IPS DF 19.7 (cell line): ENCODE measurements around the gene GJB6.

Experiments used
- DNase-seq: peaks from one replicate; pipeline ENCODE4 v3.0.0-alpha.2; 2013; ENCODE audit warnings: low read depth, low spot score

The GJB6 gene

GRCh38 chr13:20227730-20228129 lies 4.4 kb downstream of the GJB6 start:
- no peak for DNase-seq

GRCh38 chr13:20227288-20227687 lies 4.8 kb downstream of the GJB6 start:
- no peak for DNase-seq

- no peak for DNase-seq
Measured at GRCh38 chr13:20222553-20222952, 9.6 kb downstream of the GJB6 start.

GRCh38 chr13:20221772-20222171 lies 10.3 kb downstream of the GJB6 start:
- DNase-seq = no peak

- no peak for DNase-seq
Measured at GRCh38 chr13:20219577-20219976, 12.5 kb downstream of the GJB6 start.

GRCh38 chr13:20217168-20217567 lies 15.0 kb downstream of the GJB6 start:
- DNase-seq = no peak

GRCh38 chr13:20209948-20210347 lies 22.2 kb downstream of the GJB6 start:
- DNase-seq = no peak

- no peak for DNase-seq
Measured at GRCh38 chr13:20206698-20207235, 25.4 kb downstream of the GJB6 start.

- DNase-seq = no peak
Measured at GRCh38 chr13:20206065-20206697, 25.9 kb downstream of the GJB6 start.

GRCh38 chr13:20198781-20199180 lies 33.3 kb downstream of the GJB6 start:
- no peak for DNase-seq

- DNase-seq = no peak
Measured at GRCh38 chr13:20197361-20197834, 34.7 kb downstream of the GJB6 start.

GRCh38 chr13:20195801-20196200 lies 36.3 kb downstream of the GJB6 start:
- DNase-seq = no peak

GRCh38 chr13:20193907-20194631 lies 38.0 kb downstream of the GJB6 start:
- DNase-seq = no peak

- DNase-seq = no peak
Measured at GRCh38 chr13:20193162-20193906, 38.8 kb downstream of the GJB6 start.

- no peak for DNase-seq
Measured at GRCh38 chr13:20192836-20193161, 39.3 kb downstream of the GJB6 start, which contains the start of gene GJB2. Gene GJB2 (minus strand): TSS chr13:20192938. CDS start chr13:20189581, 3,357 bp downstream.

GRCh38 chr13:20192158-20192835 lies 39.8 kb downstream of the GJB6 start:
- no peak for DNase-seq

GRCh38 chr13:20191311-20192157 lies 40.6 kb downstream of the GJB6 start:
- no peak for DNase-seq

- DNase-seq = no peak
Measured at GRCh38 chr13:20190481-20191310, 41.4 kb downstream of the GJB6 start.

- DNase-seq = no peak
Measured at GRCh38 chr13:20190076-20190475, 42.0 kb downstream of the GJB6 start.
